GM12891 (cell line): ENCODE results near the gene CFAP46.

Experiments
- PAX5 ChIP-seq: IDR thresholded peaks from 2 replicates; pipeline ENCODE4 v1.6.1; 2011; ENCODE audit warnings: low read length, moderate library complexity, mild to moderate bottlenecking; ENCODE audit not compliant: insufficient read depth, severe bottlenecking
- POLR2A ChIP-seq: IDR thresholded peaks from 2 replicates; pipeline ENCODE4 v1.6.1; 2011; ENCODE audit warnings: low read depth, low read length, control low read depth
- POLR2AphosphoS5 ChIP-seq: IDR thresholded peaks from 2 replicates; pipeline ENCODE4 v1.6.1; 2011; ENCODE audit warnings: low read depth, low read length, control low read depth
- POU2F2 ChIP-seq: IDR thresholded peaks from 2 replicates; pipeline ENCODE4 v1.6.1; 2011; ENCODE audit warnings: low read depth, mild to moderate bottlenecking, control low read depth, low read length, moderate library complexity
- TAF1 ChIP-seq: IDR thresholded peaks from 2 replicates; pipeline ENCODE4 v1.6.1; 2011; ENCODE audit warnings: low read depth, low read length, control low read depth

GRCh38 chr10:132927824-132928223 is 14.5 kb downstream of the CFAP46 start:
- TF ChIP-seq POLR2AphosphoS5 (no peak), POLR2A (no peak), TAF1 (no peak), PAX5 (no peak), POU2F2 (no peak)
